GM18858 (cell line): ENCODE measurements around the gene SLC9A8.

ENCODE experiments used
- ATAC-seq: cut with Tn5 transposase; IDR thresholded peaks from one replicate; pipeline ENCODE4 v1.9.1; 2021; ENCODE audit not compliant: unreplicated experiment

SLC9A8 gene

DNA sequence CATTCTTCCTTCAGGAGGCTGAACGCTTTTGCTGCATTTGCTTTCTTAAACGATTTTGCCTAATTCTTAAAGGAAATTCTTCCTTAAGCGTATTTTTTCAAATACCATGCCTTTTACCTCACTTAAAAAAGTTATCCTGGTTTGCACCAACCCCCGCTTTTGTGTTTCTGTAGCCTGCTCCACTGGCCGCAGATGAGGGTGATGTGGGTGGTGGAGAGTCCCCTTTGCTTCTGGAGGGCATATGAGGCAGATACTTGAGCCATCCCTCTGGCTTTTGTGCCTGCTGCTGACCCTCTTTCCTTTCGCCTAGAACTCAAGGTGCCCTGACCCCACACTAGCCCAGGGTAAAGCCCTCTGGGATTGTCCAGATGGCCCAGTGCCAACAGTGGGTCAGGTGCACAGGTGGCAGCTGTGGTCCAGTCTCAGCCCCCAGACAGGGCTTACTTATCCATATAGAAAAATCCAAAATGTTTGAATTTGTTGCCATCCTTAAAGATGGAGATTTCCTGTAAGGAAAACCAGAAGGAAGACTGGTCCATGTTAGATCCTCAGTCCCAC, 58.8 kb downstream of the SLC9A8 start:
- ATAC-seq, result no peak

GRCh38 chr20:49872056-49872455, 59.4 kb downstream of the SLC9A8 start:
- ATAC-seq, result no peak

GRCh38 chr20:49874696-49875095, 62.1 kb downstream of the SLC9A8 start:
- ATAC-seq, result no peak

DNA sequence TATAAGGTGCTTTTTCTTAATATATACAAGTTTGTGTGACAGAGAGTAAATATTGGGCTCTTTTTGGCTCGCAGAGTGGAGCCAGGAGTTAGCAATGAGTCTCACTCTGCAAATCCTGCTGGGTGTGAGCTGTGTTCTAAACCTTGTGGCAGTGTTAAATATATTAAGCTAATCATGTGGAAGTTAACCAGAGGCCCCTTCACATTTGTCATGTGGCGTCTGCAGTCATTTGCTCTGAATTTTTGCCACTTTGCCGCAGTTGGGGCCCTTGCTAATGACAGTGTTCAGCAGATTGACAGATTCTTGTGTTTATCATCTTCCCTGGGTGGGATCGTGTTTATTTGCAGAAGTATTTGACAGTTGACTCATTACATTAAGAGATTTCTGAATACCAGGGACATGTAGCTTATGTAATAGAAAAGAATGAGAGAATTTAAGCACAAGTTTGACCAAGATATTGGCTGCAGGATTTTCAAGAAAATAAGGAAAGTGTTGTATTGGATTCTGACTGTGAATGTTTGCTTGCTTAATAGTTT, 64.8 kb downstream of the SLC9A8 start:
- no peak for ATAC-seq

DNA sequence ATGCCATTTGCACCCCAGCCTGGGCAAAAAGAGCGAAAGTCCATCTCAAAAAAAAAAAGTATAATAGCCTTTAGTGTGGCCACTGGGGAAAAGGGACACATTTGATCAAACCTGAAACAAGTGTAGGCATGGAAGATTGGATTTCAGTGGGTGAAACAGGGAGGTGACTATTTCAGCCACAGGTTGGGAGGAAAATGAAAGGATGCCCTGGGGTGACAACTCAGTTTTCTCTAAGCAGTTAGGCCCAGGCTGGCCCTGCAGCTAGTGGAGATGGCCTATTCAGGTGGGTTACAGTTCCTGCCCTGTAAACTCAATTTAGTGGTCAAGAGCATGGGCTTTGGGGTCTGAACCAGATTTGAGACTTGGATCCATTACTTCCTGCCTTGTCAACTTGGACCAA, 66.3 kb downstream of the SLC9A8 start:
- ATAC-seq, result no peak

GRCh38 chr20:49880177-49880576, 67.5 kb downstream of the SLC9A8 start:
- no peak for ATAC-seq

- ATAC-seq, result no peak
Observed at GRCh38 chr20:49880724-49881445, 68.3 kb downstream of the SLC9A8 start.

GRCh38 chr20:49882171-49882970, 69.7 kb downstream of the SLC9A8 start:
- ATAC-seq, result no peak

GRCh38 chr20:49883246-49883802, 70.7 kb downstream of the SLC9A8 start:
- ATAC-seq, result no peak

DNA sequence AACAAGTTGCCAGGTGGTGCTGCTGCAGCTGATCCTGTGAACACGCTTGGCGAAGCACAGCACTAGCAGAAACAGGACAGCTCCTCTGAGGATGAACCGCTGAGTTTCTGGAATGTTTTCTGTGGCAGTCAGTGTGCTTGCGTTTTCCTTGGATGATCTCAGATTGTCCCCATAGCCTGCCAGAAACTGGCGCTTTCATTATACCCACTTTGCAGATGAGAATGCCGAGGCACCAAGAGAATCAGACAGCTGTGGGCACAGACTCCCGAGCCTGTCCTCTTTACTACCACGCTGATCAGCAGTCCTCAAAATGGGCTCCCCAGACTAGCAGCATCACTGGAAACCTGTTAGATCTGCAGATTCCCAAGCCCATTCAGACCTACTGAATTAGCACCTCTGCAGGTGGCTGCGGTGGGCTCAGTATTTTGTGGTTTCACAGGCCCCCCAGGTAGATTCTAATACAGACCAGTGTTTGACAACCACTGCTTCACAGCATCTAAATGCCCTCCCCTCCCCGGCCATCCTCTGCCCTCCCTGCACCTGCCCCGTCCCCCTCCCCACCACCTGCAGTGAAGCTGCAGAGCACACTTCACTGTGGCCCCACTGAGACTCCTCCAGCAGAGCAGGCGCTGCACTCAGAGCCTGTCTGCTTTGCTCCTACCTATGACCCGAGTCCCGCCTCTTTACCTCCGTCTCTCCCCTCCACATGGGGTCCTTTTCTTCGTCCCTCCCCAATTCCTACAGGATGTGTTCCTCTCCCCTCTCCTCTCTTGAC, 73.1 kb downstream of the SLC9A8 start:
- ATAC-seq, result no peak

DNA sequence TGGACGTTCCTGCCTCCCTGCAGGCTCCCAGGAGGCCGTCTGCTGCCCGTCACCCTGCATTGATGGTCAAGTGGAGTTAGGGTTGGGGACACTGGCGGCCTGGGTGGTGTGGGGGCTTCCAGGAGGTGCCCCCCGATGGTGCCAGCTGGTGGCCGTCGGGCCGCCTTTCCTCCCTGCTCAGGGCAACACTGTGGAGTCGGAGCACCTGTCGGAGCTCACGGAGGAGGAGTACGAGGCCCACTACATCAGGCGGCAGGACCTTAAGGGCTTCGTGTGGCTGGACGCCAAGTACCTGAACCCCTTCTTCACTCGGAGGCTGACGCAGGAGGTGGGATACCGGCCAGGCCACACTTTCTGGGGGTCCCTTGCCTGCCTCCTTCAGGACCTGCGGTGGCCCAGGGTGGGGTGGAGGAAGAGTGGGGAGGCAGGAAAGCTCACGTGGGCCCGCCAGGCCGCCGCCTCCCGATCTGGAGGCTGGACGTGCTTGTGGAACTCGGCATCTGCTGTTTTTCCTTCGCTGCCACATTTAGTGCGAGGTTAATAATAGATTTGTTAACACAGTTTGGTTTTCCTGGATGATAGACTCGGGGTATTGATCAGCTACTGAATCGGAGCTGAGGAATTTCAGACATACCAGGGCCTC, 74.1 kb downstream of the SLC9A8 start:
- ATAC-seq, result no peak

DNA sequence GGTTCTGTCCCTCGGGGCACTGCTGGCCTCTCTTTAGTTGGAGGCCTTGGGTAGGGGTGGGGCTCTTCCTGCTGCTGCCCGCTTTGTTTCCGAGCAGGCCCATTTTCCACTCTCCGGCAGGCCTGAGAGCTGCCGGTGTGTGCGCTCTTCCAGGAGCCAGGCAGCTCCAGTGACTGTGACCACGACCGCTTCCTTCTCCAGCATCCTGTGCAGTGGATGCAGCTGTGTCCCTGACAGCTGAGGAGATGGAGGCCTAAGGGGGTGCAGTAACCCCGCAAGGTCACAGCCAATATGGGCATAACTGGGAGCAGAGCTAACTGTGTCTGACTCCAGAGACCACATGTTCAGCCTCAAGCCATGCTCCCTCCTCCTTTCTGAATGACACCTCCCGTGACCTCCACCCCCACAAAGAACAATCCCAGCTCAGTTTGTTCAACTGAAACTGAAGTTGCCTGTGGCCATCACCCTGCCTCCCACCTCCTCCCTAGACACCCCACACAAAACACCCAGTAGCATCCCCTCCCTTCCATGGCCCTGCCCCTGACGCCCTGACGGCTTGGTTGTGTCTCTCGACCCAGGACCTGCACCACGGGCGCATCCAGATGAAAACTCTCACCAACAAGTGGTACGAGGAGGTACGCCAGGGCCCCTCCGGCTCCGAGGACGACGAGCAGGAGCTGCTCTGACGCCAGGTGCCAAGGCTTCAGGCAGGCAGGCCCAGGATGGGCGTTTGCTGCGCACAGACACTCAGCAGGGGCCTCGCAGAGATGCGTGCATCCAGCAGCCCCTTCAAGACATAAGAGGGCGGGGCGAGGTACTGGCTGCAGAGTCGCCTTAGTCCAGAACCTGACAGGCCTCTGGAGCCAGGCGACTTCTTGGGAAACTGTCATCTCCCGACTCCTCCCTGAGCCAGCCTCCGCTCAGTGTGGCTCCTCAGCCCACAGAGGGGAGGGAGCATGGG, 74.9 kb downstream of the SLC9A8 start:
- no peak for ATAC-seq

DNA sequence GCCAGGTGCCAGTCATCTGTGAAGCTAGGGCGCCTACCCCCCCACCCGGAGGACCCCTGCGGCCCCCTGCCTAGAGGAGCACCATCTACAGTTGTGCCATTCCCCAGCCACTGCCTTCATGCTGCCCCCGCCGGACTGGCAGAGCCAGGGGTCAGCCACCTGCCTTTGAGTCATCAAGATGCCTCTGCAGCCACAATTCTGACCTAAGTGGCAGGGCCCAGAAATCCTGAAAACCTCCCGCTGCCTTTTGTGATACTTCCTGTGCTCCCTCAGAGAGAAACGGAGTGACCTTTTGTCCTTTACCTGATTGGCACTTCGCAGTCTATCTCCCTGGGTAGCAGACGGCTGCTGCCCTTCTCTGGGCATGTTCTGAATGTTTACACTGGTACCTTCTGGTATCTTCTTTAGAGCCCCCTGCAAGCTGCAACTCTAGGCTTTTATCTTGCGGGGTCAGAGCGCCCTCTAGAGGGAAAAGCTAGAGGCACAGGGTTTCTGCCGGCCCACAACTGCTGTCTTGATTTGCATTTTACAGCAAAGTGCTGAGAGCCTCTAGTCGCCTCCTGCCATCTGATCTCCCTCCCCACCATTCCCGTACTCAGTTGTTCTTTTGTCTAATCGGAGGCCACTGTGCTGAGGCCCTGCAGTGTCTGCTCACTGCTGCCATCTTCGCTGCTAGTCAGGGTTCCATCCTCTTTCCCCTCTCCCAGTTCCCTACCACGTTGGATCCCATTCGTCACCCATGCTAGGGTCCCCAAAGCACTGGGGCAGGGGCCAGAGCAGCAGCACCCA, 75.8 kb downstream of the SLC9A8 start:
- ATAC-seq, result no peak

GRCh38 chr20:49889001-49889934, 76.6 kb downstream of the SLC9A8 start:
- no peak for ATAC-seq

DNA sequence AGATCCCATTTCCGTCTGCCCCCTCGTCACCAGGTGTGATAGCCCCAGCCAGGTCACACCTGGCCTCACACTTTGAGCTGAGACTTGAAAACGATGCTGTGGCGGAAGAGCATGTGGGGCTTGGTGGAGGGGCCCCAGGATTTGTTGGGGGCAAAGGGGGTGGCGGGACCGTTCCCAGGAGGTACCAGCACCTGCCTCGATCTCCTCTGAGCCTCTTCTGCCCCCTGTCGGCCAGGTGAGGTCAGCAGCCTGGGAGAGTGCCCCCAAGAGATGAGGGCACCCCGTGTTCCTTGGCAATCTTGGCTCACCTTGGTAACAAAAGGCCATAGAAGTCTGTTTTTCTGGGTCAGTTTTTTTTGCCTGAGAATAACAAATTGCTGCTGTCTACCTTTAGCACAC, 77.3 kb downstream of the SLC9A8 start:
- no peak for ATAC-seq

DNA sequence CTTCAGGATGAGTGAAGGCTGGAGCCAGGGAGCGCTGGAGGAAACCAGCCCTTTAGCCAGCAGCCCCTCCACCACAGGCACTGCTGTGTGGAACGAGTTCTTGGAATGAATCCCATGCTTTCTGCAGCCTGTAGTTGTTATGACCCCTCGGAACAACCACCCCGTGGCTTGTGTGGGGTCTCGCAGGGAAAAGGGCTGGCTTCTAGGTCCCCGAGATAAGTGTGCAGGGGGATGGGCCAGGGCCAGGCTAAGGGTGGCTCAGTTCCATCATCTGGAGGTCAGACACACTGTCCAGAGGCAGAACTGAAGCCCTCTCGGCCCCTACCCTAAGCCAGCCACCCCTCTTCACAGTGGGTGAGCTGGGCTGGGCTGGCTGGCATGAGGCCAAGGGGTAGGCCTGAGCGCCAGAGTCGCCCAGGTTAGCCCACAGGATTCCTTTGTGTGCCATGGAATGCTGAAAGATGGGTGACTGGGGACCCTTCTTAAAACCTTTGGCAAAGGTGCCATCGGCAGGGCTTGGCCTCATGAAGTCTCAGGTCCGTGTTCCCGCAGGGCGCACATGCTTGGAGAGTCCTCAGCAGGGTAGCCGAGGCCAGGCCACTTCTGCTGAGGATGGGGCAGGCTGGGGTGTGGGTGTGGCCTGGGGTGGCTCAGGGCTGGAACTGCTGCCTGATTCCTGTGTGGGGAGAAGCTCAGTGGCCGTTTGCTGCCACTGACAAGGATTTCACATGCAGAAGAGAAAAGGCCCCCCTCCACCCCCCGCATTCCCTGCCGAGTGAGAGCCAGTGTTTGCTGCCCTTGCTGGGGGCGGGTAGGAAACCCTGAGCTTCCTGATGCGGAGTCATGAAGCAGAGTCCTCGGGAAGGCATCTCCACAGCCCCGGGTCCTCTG, 78.1 kb downstream of the SLC9A8 start:
- no peak for ATAC-seq
